AG10803 (cell line): ENCODE results near the gene PPP2R3C.
A peak's percentile ranks its signal among the peaks of the same experiment; 100 is the strongest.

Experiments used
- DNase-seq: peaks from one replicate; pipeline ENCODE4 v3.0.0; 2010; ENCODE audit warnings: low read depth
- H3K4me3 ChIP-seq: 2 replicates; pipeline ENCODE4 v1.5.1; 2011; ENCODE audit warnings: mild to moderate bottlenecking, low read length, control low read depth
- CTCF ChIP-seq: conservative IDR thresholded peaks from 2 replicates; pipeline ENCODE4 v1.5.1; 2011; ENCODE audit warnings: mild to moderate bottlenecking, low read length, control low read depth, inconsistent platforms

The PPP2R3C gene

DNA sequence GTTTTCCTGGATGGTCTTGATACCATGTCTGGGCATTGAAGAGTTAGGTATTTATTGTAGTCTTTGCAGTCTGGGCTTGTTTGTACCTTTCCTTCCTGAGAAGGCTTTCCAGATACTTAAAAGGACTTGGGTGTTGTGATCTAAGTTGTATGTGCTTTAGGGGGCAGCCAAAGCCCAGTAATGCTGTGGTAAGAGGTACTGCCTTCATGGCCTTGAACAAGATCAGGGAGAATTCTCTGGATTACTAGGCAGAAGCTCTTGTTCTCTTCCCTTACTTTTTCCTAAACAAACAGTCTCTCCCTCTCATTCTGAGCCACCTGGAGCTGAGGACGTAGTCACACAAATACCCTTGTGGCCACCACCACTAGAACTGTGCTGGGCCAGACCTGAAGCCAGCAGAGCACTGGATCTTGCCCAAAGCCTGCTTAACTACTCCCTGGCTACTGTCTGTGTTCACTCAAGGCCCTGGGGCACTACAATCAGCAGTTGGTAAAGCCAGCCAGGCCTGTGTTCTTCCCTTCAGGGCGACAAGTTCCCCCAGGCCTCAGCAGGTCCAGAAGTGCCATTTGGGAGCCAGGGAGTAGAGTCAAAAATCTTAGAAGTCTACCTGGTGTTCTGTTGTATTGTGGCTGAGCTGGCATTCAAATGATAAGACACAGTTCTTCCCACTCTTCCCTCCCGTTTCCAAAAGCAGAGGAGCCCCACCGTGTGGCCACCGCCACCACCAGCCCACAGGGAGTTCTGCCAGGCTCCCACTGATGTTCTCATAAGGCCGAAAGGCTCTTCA is 11.9 kb upstream of the PPP2R3C start:
- H3K4me3 ChIP-seq = no peak overlapping the region
- DNase-seq = no peak
- no peak for TF ChIP-seq CTCF

GRCh38 chr14:35124127-35124526 is 2.3 kb upstream of the PPP2R3C start:
- H3K4me3 ChIP-seq = no peak overlapping the region
- no peak for TF ChIP-seq CTCF
- DNase-seq = no peak

DNA sequence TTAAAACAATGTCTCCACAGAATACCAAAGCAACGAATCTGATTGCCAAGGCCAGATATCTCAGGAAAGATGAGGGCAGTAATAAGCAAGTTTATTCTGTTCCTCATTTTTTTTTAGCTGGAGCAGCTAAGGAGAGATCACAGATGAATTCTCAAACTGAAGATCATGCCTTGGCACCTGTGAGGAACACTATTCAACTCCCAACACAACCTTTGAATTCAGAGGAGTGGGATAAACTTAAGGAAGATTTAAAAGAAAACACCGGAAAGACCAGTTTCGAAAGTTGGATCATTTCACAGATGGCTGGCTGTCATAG is 1.6 kb upstream of the PPP2R3C start:
- no peak for TF ChIP-seq CTCF
- peak overlapping the region; percentile 99 for H3K4me3 ChIP-seq
- no peak for DNase-seq

DNA sequence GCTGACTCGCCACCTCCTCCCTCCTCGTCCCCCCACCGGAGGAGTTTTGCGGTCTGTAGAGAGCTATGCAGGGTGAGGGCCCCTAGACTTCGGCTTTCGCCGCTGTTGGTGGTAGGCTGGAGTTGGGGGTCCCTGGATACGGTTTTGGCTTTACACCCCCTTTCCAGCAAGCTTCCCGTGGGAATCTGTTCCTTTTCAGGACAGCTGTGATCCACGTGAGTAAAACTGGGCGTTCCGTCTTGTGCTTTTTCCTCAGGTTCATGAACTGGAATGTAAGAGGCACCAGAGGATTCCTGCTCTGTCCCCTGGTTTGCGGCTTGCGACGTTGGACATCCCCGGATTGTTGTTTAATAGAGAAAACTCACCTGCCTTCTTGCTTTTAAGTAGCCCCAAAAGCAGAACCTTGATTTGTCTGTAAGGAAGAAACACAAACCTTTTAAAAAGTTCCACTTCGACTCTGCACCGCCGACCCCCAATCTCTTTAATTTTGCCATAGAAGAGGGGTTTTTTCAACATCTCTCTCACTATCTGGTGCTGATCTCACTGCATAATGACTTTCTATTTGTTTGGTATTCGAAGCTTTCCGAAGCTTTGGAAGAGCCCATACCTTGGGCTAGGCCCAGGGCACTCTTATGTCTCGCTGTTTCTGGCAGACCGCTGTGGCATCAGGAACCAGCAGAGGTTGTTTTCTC is 1.1 kb upstream of the PPP2R3C start:
- TF ChIP-seq CTCF = no peak
- DNase-seq = peak; percentile 54
- peak overlapping the region; percentile 99 for H3K4me3 ChIP-seq

GRCh38 chr14:35121026-35121886 is 534 bp downstream of the PPP2R3C start:
- no peak for TF ChIP-seq CTCF
- peak overlapping the region; percentile 99 for H3K4me3 ChIP-seq
- peak; percentile 6 for DNase-seq

GRCh38 chr14:35117112-35117511 is 4.7 kb downstream of the PPP2R3C start:
- TF ChIP-seq CTCF = no peak
- H3K4me3 ChIP-seq = no peak overlapping the region
- DNase-seq = no peak

DNA sequence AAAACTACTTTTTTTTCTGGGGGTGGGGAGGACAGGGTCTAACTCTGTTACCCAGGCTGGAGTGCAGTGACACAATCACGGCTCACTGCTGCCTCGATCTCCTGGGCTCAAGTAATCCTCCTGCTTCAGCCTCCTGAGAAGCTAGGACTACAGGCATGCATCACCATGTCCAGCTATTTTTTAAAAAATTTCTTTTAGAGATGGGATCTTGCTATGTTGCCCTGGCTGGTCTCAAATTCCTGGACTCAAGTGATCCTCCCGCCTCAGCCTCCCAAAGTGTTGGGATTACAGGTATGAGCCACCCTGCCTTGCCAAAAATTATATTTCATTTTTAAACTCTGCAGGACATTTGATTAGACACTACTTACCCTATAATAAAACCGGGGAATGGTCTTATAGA is 5.5 kb downstream of the PPP2R3C start:
- no peak overlapping the region for H3K4me3 ChIP-seq
- TF ChIP-seq CTCF = no peak

More for the DNA sequence above, 5.5 kb downstream of the PPP2R3C start:
- no peak for DNase-seq
